Measurements from ENCODE around the gene IGF1R. TPM values are rescaled to one million over a fixed set of nuclear protein-coding genes. Genes with fewer than 3 reads are reported as not detected.

IGF1R gene
- total and polyA plus RNA-seq, 2 of the 13 experiments (the other 11 are each of a cell fraction or from before 2014, with no cell fraction given) = 15.9 to 18.4 TPM

DNA sequence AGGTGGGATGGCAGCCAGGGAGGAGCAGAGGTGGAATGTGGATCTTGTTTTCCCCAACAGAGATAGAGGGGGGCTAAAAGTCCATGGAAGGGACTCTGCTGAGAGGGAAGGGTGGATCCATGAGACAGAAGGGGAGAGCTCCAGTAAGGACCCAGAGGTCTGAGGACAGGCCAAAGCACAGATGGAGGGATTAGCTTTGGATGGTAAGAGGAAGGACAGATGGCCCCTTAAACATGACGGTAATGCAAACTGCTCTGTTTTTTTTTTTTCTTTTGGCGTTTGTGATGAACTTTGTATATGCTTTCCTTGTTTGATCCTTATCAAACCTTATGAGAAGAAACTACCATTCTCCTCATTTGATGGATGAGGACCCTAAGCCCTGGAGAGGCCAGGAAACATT lies 96.2 kb downstream of the IGF1R start (continued):
- TF ChIP-seq, protein P1, sequence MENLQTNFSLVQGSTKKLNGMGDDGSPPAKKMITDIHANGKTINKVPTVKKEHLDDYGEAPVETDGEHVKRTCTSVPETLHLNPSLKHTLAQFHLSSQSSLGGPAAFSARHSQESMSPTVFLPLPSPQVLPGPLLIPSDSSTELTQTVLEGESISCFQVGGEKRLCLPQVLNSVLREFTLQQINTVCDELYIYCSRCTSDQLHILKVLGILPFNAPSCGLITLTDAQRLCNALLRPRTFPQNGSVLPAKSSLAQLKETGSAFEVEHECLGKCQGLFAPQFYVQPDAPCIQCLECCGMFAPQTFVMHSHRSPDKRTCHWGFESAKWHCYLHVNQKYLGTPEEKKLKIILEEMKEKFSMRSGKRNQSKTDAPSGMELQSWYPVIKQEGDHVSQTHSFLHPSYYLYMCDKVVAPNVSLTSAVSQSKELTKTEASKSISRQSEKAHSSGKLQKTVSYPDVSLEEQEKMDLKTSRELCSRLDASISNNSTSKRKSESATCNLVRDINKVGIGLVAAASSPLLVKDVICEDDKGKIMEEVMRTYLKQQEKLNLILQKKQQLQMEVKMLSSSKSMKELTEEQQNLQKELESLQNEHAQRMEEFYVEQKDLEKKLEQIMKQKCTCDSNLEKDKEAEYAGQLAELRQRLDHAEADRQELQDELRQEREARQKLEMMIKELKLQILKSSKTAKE (CRISPR knock-in tag; IDR thresholded peaks at IDR 0.05; ENCODE audit: borderline replicate concordance) = no peak
- TF ChIP-seq PRMT3 (CRISPR knock-in tag; IDR thresholded peaks at IDR 0.05; ENCODE audit: borderline replicate concordance, low read depth) (no peak), ZNF432 (CRISPR knock-in tag; IDR thresholded peaks at IDR 0.05; ENCODE audit: borderline replicate concordance) (no peak)
- TF ChIP-seq, protein P2, sequence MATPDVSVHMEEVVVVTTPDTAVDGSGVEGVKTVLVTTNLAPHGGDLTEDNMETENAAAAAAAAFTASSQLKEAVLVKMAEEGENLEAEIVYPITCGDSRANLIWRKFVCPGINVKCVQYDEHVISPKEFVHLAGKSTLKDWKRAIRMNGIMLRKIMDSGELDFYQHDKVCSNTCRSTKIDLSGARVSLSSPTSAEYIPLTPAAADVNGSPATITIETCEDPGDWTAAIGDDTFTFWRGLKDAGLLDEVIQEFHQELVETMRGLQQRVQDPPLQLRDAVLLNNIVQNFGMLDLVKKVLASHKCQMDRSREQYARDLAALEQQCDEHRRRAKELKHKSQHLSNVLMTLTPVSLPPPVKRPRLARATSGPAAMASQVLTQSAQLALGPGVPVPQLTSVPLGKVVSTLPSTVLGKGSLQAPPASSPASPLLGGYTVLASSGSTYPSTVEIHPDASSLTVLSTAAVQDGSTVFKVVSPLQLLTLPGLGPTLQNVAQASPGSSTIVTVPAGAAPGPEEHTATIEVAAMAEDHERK (CRISPR knock-in tag; IDR thresholded peaks at IDR 0.05; ENCODE audit: low read depth) = no peak
- TF ChIP-seq, protein P3, sequence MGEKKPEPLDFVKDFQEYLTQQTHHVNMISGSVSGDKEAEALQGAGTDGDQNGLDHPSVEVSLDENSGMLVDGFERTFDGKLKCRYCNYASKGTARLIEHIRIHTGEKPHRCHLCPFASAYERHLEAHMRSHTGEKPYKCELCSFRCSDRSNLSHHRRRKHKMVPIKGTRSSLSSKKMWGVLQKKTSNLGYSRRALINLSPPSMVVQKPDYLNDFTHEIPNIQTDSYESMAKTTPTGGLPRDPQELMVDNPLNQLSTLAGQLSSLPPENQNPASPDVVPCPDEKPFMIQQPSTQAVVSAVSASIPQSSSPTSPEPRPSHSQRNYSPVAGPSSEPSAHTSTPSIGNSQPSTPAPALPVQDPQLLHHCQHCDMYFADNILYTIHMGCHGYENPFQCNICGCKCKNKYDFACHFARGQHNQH (CRISPR knock-in tag; IDR thresholded peaks at IDR 0.05) = no peak

DNA sequence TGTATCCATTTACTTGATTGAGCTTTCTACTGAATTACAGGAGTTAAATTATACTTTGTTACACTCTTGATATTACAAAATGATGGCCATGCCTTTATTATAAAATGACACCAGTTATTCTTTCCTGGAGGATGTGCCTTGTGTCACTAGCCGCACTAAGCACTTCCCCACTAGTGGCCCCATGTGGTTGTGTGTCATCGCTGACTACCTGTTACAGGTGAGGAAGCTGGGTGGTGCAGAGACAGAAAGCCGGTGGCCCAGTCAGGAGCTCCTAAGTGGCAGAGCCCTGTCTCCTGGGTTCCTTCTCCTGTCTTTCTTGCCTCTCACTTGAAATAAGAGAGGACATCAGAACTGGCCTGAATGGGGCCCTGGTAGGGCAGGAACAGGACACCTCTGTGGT lies 96.8 kb downstream of the IGF1R start:
- H3K27me3 ChIP-seq (ENCODE audit: control insufficient read depth in 1 of 2, insufficient read depth in 2 of 2, low read length in 2 of 2) = no peaks in the 10 kb centered on the region
- no peak overlapping the region for H3K9ac ChIP-seq (ENCODE audit: insufficient read depth, low read depth, low read length)
- no peaks in the 10 kb centered on the region for H3K36me3 ChIP-seq (replicated peaks in 1 of 2; ENCODE audit: control insufficient read depth in 1 of 2, insufficient read depth in 2 of 2, low read length in 2 of 2)
- 98% methylated on average over 3 of the region's 3 CpGs for WGBS (ENCODE audit: low lambda C conversion rate)
- FAIRE-seq = no peak
- no peak overlapping the region for H2AFZ ChIP-seq (ENCODE audit: low read length)
- POLR2A ChIA-PET = no interaction called here
- H4K20me1 ChIP-seq (ENCODE audit: insufficient read depth, low read length) = peaks cover 60% of the 10 kb centered on the region
- CTCF ChIA-PET (ENCODE audit: low intra/inter-chr PET ratio, low total read pairs) = no interaction called here
- H3K9me3 ChIP-seq (ENCODE audit: low read length) = no peaks in the 10 kb centered on the region
- DNase-seq (ENCODE audit: low spot score) = no peak
- H3K4me2 ChIP-seq (ENCODE audit: low read depth, low read length) = no peak overlapping the region
- H3K27ac ChIP-seq (ENCODE audit: extremely low read length, insufficient read depth, low read length) = no peak overlapping the region
- no TSS peak for BruUV-seq (replicated peaks)
- peaks cover 62% of the 10 kb centered on the region for H3K4me1 ChIP-seq (ENCODE audit: insufficient read depth, low read length)
- no peak for ATAC-seq
- intact Hi-C loops (cut with micrococcal nuclease; ENCODE audit: unreplicated experiment) (no loop called here), in situ Hi-C loops (cut with HindIII; ENCODE audit: extremely low pct_ligation_motif_present, low pct_unique_long_range_greater_than_20kb) (no loop called here)
- no peak overlapping the region for H3K4me3 ChIP-seq (replicated peaks in 1 of 3; ENCODE audit: insufficient read depth in 1 of 3, low read depth in 2 of 3, low read length in 3 of 3)
- peaks cover 91% of the 10 kb centered on the region for H3K79me2 ChIP-seq (ENCODE audit: insufficient read depth, low read length)
- TF ChIP-seq, protein P4, sequence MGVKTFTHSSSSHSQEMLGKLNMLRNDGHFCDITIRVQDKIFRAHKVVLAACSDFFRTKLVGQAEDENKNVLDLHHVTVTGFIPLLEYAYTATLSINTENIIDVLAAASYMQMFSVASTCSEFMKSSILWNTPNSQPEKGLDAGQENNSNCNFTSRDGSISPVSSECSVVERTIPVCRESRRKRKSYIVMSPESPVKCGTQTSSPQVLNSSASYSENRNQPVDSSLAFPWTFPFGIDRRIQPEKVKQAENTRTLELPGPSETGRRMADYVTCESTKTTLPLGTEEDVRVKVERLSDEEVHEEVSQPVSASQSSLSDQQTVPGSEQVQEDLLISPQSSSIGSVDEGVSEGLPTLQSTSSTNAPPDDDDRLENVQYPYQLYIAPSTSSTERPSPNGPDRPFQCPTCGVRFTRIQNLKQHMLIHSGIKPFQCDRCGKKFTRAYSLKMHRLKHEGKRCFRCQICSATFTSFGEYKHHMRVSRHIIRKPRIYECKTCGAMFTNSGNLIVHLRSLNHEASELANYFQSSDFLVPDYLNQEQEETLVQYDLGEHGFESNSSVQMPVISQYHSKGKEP (CRISPR knock-in tag; IDR thresholded peaks at IDR 0.05) = no peak
- TF ChIP-seq BRD4 (CRISPR knock-in tag; IDR thresholded peaks at IDR 0.05) (no peak), NR3C1 (CRISPR knock-in tag; IDR thresholded peaks at IDR 0.05) (no peak), ZNF652 (CRISPR knock-in tag; IDR thresholded peaks at IDR 0.05; ENCODE audit: borderline replicate concordance, low read depth) (no peak)
- TF ChIP-seq, protein P5, sequence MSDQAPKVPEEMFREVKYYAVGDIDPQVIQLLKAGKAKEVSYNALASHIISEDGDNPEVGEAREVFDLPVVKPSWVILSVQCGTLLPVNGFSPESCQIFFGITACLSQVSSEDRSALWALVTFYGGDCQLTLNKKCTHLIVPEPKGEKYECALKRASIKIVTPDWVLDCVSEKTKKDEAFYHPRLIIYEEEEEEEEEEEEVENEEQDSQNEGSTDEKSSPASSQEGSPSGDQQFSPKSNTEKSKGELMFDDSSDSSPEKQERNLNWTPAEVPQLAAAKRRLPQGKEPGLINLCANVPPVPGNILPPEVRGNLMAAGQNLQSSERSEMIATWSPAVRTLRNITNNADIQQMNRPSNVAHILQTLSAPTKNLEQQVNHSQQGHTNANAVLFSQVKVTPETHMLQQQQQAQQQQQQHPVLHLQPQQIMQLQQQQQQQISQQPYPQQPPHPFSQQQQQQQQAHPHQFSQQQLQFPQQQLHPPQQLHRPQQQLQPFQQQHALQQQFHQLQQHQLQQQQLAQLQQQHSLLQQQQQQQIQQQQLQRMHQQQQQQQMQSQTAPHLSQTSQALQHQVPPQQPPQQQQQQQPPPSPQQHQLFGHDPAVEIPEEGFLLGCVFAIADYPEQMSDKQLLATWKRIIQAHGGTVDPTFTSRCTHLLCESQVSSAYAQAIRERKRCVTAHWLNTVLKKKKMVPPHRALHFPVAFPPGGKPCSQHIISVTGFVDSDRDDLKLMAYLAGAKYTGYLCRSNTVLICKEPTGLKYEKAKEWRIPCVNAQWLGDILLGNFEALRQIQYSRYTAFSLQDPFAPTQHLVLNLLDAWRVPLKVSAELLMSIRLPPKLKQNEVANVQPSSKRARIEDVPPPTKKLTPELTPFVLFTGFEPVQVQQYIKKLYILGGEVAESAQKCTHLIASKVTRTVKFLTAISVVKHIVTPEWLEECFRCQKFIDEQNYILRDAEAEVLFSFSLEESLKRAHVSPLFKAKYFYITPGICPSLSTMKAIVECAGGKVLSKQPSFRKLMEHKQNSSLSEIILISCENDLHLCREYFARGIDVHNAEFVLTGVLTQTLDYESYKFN (CRISPR knock-in tag; conservative IDR thresholded peaks at IDR 0.05) = no peak
- TF ChIP-seq, protein P6, sequence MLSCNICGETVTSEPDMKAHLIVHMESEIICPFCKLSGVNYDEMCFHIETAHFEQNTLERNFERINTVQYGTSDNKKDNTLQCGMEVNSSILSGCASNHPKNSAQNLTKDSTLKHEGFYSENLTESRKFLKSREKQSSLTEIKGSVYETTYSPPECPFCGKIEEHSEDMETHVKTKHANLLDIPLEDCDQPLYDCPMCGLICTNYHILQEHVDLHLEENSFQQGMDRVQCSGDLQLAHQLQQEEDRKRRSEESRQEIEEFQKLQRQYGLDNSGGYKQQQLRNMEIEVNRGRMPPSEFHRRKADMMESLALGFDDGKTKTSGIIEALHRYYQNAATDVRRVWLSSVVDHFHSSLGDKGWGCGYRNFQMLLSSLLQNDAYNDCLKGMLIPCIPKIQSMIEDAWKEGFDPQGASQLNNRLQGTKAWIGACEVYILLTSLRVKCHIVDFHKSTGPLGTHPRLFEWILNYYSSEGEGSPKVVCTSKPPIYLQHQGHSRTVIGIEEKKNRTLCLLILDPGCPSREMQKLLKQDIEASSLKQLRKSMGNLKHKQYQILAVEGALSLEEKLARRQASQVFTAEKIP (CRISPR knock-in tag; IDR thresholded peaks at IDR 0.05; ENCODE audit: borderline replicate concordance) = no peak
